Stimulated activated CD8-positive, alpha-beta memory T cell treated with anti-CD3 and anti-CD28 coated beads, Interleukin-4, amount 100 ng/mL, for 48 hours (primary cell): ENCODE measurements around the gene CGRRF1.
A peak's percentile ranks its signal among the peaks of the same experiment; 100 is the strongest.

Experiments used
- DNase-seq: peaks from one replicate; pipeline ENCODE4 v3.0.0-alpha.2; 2020

Gene CGRRF1

DNA sequence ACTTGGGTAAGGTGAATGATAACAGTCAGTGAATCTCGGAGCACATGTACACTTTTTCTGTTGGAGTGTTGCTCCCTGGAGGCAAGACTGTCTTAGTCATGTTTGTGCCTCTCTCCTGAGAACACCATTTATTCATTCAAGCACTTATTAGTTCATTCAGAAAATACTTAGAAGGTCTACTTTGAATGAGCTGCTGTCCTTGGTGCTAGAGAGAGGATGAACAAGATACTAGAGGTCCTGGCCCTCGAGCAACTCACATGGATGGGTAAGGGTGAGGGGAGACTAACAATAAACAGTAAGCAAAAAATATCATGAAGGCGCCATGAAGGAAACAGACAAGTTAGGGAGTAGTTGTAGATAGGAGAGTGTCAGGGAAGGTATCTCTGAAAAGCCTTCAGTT, 40.2 kb downstream of the CGRRF1 start:
- no peak for DNase-seq

DNA sequence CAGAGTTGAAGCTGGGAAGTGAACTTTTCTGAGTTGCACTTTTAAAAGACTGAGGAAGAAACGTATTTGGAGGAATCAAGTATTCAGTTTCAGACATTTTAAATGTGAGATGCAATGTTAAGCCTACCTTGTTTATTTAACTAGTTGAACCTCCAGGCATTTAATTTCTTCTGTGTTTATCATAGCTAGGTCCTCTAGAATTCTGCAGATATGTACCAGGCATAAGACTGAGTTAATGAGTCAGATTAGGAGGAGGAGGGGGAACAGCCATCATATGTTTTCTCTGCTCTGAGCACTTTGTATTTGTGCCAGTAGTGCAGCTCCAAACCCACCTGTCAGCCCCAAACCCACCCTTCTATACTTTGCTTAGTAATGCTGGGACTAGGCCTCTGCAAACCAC, 40.8 kb downstream of the CGRRF1 start:
- no peak for DNase-seq

DNA sequence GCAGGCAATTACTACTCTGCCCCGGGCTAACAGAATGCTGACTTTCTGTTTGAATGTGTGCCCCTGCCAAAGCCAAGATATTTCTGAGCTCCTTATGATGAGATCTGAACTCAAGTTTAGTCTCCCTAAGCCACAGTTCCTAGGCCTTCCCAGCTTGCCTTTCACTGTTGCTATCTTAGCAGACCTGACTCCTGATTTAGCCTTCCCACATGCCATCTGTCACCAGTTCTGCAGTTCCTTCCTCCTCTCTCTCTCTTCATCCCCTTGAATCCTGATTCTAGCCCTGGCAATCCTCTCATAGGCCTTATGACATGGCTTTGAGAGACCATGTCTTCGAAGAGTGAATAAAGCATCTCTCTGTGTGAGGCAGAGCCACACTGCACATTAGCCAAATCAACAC, 44.7 kb downstream of the CGRRF1 start:
- no peak for DNase-seq

DNA sequence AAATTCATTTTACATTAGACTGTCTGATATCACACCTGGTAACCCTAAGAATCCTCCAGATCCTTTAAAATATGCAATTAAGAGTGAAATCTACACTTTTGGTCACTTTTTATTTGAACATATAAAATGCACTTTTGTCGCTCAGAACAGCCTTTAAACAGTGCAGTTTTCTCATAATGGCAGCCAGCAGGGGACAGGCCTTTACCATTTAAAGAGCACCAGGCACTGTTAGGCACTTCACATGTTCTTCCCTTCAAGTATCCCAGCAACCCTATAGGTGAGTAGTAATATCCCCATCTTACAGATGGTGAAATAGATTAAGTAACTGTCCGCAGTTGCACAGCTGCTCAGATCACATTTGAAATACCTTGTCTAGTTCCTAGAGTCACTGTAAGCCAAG, 45.9 kb downstream of the CGRRF1 start:
- DNase-seq = no peak

DNA sequence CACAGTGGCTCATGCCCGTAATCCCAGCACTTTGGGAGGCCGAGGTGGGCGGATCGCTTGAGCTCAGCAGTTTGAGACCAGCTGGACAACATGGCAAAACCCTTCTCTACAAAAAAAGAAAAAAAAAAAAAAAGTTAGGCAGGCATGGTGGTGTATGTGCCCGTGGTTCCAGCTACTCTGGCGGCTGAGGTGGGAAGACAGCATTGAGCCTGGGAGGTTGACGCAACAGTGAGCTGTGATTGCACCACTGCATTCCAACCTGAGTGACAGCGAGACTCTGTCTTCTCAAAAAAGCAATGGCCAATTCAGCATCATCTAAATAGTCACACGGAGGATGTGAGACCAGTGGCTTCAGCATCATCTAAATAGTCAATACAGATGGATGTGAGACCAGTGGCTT, 46.8 kb downstream of the CGRRF1 start:
- no peak for DNase-seq

DNA sequence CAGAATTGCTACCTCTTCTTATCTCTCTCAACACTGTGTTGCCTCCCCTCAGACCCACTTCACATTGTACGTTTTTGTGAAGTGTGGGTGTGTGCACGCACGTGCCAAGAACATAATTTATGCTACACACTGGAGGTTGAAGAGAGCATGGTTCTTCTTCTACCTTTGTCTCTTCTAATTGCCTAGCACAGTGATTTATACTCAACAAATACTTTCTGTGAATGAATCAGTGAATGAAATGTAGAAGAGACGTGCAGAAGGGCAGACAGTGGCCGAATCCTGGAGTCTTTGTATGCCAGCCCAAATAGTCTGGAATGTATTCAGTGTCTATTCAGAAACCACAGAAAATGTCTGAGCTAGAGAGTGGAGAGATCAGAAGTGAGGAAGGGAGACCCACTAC, 52.6 kb downstream of the CGRRF1 start:
- no peak for DNase-seq

DNA sequence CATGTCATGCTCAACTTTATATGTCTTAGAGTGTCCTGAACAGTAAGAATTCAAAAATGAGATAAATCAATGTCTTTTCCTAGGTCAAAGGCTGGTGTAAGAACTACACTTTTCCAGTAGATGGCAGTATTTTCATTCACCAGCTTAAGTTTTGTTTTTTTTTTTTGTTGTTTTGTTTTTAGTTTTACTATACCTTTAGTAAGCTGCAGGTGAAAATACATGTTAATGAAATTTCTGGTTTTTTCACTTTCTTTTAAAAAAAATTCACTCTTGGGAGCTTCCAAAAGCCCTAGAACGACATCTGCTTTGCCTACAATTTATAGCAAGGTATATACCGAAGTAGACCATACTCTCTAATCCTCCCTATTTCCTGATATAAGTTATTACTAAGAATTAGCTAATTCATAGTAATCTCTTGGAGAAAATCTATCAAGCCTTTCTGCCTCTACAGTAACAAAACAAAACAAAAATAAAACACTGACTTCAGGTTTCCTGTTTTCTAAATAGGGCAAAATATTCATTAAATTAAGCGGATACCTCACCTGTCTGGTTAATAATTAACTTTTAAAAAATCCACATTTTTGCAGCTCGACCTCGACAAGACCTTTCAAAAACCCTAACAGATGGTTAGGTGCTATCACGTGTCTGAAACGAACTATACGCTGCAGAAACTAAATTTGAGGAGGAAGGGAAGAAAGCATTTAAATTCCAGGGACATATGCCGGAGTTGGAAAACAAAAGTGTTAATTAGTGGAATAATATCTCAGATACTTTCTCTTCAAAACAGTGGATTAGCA, 54.6 kb downstream of the CGRRF1 start:
- no peak for DNase-seq

DNA sequence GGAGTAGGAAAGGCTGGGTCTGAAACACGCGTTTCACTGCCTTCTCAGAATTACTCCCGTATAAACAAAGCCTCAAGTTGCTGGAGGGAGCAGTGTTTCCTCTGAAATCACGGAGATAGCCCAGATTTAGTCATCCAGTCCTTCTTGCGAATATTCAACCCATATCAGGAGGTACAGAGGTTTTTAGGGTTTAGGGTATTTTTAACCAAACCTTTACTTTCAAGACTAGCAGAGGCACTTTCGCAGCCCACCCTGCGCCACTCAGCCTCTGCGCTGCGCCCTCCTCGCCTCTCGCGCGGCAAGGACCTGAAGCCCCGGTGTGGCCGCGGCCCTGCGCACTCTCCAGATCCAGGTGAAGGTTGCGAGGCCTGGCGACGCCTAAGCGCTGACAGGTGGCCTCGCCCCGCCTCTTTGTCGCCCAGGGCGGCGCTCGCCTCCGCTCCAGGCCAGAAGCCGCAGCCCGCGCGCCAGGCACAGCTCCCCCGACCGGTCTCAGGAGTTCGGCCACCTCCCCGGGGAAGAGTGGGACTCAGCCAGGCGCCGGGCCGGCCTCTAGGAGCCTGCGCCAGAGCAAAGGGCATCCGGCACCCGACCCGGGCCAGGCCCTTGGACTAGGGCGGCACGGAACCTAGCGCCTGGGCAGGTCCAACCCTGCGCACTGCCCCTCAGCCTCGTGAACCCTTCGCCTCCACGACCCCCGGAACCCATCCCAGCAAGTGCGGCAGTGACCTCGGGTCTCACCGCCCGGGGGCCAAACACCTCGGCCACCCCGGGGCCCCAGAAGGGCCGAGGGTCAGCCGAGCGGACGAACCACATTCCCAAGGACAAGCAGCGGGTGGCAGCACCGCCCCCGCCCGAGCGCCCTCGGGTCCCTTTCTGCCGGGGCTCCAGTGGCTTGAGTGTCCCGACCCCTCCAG, 55.4 kb downstream of the CGRRF1 start:
- DNase-seq = peak; percentile 71

DNA sequence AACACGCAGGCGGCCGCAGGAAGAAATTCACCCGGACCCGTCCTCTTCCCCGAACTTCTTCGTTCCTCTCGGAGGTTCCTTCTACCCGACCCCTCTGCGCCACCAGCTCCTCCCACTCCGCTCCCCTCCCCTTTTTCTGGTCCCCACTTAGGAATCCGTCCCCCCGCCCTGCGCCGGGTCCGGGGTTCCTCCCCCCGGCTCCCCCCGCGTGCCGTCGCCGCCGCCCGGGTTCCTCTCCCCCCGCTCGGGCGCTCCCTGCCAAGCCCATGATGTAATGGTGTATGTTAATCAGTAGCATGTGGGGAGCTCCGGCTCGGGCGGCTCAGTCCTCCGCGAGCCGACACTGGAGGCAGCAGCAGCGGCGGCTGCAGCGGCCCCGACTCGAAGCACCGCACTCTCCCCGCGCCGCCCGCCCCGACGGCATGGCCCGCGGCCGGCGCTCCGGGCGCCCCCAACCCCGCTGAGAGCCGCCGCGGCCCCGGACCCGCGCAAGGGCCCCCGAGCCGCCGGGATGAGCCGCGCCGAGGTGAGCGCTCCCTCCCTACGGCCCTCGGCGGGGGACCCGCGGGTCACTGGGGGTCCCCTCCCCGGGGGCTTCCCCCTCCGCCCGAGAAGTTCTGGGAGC, 56.2 kb downstream of the CGRRF1 start:
- peak; percentile 76 for DNase-seq

DNA sequence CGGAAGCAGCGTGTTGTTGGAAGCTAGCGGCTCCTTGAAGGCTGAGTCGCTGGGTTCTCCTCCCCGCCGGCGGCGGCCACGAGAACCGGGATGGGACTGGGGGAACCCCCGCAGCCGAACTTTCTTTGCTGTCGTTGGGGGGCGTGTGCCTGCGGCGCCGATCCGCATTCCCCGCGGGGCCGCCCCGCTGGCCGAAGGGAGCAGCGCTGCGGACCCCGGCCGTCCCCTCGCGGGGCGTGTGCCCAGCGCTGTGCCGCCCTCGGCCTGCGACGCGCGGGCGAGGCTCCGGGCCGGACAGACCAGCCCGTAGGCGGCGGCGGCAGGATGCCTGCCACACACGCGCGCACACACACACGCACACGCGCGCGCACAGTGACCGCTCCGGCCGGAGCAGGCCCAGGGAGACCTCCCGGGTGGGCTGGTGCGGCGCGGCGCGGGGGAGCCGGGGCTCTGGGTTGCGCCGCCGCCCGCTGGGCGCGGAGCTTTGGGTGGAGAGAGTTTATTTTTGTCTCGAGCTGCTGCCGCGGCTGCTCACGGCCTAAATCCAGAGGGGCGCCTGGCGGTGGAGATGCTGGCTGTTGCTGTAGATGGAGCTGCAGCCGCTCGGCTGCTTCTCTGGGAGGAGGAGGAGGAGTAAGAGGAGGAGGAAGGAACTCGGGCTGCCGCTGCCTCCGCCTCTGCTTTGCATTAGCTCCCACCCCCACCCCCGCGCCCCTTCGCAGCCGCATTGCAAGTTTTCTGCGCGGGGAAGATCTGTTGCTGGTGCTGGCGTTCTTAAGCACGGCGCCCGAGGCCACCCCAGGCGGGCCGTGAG, 56.9 kb downstream of the CGRRF1 start, which contains the start of gene SAMD4A:
Gene SAMD4A (plus strand): TSS at position 719 of the 814 bp plus-strand sequence. CDS start 789 bp downstream, outside the sequence.
- DNase-seq = peak; percentile 69

DNA sequence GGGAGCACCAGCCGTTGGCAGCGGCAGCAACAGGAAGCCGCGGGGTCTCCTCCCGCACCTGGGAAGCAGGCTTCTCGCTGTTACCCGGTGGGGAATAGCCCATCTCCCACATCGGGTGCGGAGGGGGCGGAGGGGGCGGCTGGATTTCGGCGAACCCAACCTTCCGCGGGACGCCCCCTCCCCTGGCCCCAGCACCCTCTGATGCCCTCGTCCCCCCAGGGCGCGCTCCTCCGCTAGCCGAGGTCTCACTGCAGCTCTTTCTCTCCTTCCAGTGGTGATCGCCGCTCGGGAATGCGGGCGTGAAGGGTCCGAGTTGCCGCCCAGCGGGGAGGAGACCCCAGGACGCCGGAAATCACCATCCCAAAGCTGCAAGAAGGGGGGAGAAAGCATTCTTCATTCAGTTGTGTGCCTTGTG, 57.5 kb downstream of the CGRRF1 start:
- no peak for DNase-seq

DNA sequence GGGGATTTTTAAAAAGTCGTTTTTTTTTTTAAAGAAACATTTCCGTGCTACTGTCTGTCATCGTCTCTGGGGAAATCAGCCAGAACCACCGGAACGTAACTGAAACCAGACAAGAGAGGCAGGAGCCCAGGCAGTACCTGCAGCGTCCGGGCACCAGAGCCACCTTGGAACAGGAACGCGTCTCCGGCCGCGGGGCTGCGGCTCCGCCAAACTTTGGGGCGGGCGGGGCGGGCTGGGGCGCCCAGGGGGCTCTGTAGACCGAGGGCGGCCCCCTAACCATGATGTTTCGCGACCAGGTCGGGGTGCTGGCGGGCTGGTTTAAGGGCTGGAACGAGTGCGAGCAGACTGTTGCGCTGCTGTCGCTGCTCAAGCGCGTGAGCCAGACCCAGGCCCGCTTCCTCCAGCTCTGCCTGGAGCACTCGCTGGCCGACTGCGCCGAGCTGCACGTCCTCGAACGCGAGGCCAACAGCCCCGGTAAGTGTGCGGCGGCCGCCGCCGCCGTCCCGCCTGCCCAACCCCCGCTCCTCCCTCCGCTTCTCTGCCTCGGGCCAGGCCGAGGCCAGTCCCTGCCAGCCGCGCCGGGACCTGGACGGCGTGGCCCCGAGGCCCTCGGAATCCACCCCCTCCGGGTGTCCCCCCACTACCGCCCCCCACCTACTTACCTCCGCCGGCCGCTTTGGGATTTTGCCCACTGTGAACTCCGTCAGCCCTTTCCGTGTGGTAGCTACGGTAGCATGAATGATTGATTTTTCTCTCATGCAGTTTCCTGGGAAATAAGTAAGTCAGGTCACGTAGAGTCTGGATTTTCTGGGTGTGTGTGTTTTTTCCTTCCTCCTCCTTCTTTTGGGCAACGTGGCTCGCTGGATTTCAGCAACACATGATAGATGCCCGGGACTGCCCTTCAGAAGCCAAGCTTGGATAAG, 58.2 kb downstream of the CGRRF1 start:
- peak; percentile 48 for DNase-seq

DNA sequence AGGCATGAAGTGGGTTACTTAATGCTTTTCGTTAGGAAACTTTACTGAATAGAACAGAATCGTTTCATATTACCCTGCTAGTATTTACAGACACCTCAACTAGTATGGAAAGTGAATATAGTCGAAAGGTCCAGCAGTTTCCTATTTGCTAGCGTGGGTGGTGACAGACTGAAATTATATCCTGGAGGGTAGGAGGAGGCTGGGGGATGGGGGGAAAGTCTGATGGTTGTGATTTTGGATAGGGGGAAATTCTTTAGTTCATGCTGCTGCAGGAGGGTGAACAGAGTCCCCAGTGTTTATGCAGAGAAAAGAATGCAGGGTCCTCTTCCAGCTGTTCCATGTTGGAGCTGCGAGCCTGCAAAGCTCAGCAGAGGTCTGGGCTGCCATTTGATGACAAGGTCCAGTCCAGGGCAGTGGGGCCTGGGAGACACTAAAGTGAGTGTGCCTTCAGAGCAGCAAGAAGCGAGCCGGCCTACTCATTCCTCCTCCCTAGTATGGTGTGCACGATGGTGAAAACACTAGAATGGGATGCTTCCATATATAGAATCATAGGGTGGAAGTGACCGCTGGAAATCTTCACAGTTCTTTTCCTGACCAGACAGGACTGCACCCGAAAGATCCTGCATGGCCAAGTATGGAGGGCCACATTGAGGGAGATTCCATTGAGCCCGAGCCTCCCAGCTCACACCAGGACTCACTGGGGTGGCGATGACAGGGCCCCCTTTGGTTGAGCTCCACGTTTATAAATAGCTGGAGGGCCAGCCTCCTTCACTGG, 59.3 kb downstream of the CGRRF1 start:
- DNase-seq = no peak

DNA sequence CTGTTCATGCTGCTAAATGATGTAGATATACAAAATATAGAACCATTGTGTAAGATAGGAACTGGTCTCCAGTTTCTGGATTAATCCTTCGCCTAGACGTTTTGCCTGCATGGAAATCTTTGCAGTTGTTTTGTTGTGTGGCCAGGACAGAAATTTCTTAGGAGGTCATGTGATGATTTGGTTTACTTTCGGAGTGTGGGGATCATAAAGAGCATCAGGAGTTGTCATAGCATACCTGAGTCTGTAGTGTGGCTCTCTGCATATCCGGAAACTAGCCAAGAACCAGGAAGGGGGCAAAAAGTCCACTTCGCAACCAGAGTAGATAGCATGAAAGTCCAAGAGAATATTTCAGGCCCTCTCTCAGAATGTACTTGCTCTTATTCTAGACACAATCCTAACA, 60.3 kb downstream of the CGRRF1 start:
- DNase-seq = no peak

DNA sequence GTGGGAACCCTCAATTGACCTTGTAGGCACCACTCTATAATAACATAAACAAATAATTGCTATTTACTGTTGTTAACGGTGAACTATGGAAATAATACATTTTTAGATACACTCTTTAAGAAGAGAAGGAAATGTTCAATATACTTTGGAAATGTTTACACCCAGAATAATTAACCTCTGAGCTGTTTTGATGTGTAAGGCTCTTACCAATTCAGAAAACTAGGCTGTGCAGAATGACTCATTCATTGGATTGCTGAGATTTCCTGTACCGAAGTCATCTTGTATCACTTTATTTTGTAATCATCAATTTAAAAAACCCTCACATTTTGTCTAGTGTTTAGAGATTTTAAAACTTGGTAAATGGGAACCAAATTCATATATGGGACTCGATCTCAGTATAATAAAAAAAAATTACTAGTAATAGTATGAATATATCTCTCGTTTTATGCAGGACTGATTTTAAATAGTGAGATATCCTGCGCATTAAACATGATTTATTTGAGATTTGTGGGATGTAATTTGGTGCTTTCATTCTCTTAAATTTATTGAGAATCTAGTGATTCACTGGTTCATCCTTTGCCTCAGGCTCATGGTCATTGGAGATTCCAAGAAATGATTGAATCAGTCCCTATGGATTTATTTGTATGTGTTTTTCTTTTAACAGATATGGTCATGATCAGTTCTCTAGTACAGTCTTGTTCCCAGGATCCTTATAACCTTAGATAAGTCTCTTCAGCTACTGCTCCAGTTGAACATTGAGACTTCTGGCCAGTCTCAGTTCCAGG, 61.1 kb downstream of the CGRRF1 start:
- no peak for DNase-seq

DNA sequence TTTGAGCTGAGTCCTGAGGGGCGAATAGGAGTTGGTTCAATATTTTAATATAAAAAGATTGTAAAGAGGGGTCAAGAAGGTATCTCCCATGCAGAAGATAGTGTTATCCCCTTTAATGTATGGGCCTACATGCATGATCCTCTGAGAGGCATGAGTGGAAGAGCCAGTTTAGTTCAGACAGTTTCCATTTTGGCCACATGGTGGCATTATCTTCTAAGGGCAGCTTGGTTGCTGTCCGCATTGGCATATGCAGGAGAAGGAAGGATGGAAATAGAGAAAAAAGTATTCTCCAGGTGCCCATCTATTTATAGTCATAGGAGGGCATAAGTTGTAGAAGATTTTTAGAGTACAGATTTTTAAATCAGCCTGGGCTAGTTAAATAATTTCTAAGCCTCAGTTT, 62.6 kb downstream of the CGRRF1 start:
- no peak for DNase-seq

DNA sequence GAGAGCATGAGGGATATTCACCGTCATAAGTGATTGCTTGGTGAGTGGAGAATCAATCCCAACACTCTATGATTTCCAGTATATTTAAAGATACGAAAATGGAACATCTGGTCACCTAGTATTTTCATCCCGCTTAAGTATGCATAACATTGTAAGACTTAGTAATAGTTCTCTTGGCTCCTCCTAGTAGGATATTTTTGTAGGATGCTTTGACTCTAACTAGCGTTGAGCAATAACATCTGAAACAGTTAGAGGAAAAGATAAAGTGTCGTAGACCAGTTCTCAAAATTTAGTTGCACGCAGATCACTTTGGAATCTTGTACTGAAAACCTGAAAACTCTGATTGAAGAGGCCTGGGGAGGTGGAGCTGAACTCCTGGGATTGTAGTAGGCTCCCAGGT, 64.8 kb downstream of the CGRRF1 start:
- DNase-seq = no peak

DNA sequence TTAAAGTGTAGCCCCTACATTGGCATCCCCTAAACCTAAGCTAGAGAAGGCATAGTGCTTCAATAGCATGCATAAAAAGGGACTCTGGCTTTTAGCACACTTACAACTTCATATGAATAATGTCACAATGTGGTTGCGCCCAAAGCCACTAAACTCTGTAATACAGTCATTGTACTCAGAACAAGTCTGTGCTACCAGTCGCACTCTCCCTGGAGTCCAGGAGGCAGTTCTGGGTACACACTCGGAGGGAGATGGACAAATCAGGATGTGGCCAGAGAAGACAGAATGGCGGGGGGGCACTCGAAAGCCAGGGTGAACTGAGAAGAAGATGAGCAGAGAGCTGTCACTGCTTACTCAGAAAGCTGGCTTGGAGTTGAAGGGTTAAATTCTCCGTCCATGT, 67.8 kb downstream of the CGRRF1 start:
- no peak for DNase-seq

DNA sequence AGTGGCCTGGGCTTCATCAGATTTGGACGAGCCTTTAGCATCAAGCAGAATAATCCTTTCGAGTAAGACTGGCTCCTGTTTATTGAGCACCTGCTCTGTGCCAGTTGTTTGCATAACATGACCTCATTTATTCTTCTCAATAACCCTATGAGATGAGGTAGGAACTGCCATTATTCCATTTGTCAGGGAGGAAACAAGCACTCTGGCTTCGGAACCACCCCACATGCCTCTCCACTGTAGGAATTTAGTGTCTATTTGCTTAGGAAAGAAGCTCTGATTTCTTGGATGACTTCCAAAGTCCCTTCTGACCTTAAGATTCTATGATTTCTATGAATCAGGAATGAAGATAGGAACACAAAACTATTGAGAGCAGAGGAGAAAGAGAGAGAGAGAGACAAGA, 68.3 kb downstream of the CGRRF1 start:
- DNase-seq = no peak

DNA sequence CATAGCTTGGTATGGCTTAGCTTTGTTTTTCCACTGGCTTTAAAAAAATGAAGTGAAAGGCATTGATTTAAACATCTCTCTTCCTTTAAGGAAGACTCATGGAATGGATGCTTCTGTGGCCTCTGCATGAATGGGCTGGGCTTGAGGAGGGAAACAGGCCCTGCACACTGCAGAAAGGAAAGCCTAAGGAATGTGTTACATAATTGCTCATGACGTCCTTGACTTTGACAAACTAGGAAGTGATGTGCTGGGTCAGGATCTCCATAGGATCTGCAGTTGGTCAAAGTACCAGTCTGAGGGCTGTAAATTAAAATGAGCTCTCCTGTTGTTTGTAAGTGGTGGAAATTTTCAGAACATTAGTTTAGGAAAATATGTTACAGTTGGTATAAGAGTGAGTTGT, 69.9 kb downstream of the CGRRF1 start:
- DNase-seq = no peak
